Memory B cell (primary cell): ENCODE data around the gene NDUFB4.
"Not testable (repeated sequence)": the region's sequence is repeated elsewhere in the genome, so short reads cannot be mapped to it uniquely, and the experiment has no call there.

Experiments used
- ATAC-seq: fragments of 150-1000 bp; cut with Tn5 transposase; 2 replicates; pipeline ENCODE4 v1.10.0; 2021; ENCODE audit warnings: low read depth, mild to moderate bottlenecking, moderate library complexity
- DNase-seq, 2 donors: peaks; one replicate each; pipeline ENCODE4 v3.0.0; 2022; ENCODE audit warnings: low spot score in 2 of 2
- H3K27ac Mint-ChIP-seq: one replicate; pipeline ENCODE4 v1.8.0; 2022; ENCODE audit warnings: mild to moderate bottlenecking, moderate library complexity, mixed read lengths
- H3K27me3 Mint-ChIP-seq: one replicate; pipeline ENCODE4 v1.8.0; 2022; ENCODE audit warnings: mixed read lengths
- H3K36me3 Mint-ChIP-seq: one replicate; pipeline ENCODE4 v1.8.0; 2022; ENCODE audit warnings: mild to moderate bottlenecking, mixed read lengths
- H3K4me1 Mint-ChIP-seq: one replicate; pipeline ENCODE4 v1.8.0; 2022; ENCODE audit warnings: mixed read lengths
- H3K4me3 Mint-ChIP-seq: one replicate; pipeline ENCODE4 v1.8.0; 2022; ENCODE audit warnings: mild to moderate bottlenecking, moderate library complexity, mixed read lengths
- H3K9me3 Mint-ChIP-seq: one replicate; pipeline ENCODE4 v1.8.0; 2022; ENCODE audit warnings: mixed read lengths

NDUFB4 gene

DNA sequence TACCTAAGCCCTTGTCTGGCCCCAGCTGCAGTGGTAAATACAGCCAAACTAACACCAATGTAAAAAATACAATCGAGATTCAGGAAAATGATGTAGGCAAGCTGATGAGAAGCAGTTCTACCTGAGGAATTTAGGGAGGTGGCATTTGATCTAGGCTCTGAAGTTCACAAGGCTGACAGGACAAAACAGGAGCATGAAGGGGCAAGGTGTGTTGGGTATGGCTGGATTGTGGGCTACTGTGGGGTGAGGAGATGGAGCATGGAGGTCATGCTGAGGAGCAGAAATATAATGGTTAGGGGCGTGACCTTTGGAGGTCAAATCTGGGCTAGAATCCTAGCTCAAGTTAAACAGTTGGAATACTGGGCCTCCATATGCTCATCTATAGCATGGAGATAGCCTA, 6.5 kb downstream of the NDUFB4 start:
- H3K9me3 Mint-ChIP-seq, result no peaks in the 10 kb centered on the region
- H3K27ac Mint-ChIP-seq, result no peak overlapping the region
- H3K27me3 Mint-ChIP-seq, result no peaks in the 10 kb centered on the region
- H3K4me1 Mint-ChIP-seq, result peaks cover 5% of the 10 kb centered on the region
- H3K36me3 Mint-ChIP-seq, result peaks cover 8% of the 10 kb centered on the region
- H3K4me3 Mint-ChIP-seq, result no peak overlapping the region
- DNase-seq (no peak), ATAC-seq (no peak)

DNA sequence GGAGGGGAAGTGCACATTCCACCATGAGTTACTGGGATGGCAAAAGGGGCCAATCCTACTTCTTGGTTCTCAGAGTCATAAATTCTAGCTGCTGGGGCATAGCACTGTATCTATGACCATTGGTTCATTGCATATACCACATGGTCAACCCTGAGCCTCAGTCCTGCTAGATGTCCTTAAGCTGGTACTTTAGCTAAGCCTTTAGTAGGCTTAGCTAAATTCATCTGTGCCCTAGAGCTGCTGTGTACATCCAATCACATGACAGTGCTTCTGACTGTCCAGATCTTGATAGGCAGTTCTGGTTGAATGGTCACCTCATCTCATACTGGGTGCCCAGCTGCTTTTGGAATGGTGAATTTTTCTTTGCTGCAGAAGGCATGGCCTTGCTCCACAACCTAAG, 8.2 kb downstream of the NDUFB4 start:
- DNase-seq (no peak), ATAC-seq (no peak)
- Mint-ChIP-seq H3K4me1 (no peaks in the 10 kb centered on the region), H3K9me3 (no peaks in the 10 kb centered on the region), H3K27ac (no peak overlapping the region), H3K27me3 (no peaks in the 10 kb centered on the region), H3K4me3 (no peak overlapping the region), H3K36me3 (peaks cover 8% of the 10 kb centered on the region)

DNA sequence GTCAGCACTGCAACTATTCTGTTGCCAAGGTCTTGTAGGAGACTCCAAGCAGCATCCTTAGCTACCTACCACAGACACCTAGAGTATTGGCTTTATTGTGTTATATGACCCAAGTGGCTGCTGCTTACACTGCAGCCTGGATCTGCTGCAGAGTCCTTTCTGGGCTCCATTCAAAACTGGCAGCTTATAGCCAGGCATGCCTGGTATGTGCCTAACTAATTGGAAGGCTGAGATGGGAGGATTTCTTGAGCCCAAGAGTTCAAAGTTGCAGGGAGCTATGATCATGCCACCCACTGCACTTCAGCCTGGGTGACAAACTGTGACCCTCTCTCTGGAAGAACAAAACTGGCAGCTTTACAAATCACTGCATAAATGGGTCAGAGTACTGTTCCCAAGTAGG, 8.6 kb downstream of the NDUFB4 start:
- Mint-ChIP-seq H3K4me3 (no peak overlapping the region), H3K36me3 (peaks cover 8% of the 10 kb centered on the region), H3K4me1 (no peaks in the 10 kb centered on the region), H3K9me3 (peaks cover 2% of the 10 kb centered on the region), H3K27ac (no peak overlapping the region), H3K27me3 (peaks cover 2% of the 10 kb centered on the region)
- DNase-seq (no peak), ATAC-seq (no peak)

DNA sequence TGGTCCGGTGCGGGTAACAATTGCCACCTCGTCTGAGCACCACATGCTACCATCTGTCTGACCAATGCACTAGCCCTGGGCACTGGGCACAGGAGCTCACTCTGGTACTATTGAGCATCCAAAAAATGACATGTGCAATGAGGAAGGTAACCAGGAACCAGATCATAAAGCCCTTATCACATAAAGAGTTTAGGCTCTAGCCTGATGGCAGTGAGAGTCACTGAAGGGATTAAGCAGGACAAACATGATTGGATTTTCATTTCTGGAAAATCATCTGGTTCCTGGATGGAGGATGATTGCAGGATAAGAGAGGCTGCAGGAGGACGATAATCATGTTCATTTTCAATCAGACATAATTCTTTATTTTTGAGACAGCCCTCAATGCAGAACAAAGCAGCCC, 12.4 kb downstream of the NDUFB4 start:
- peaks cover 2% of the 10 kb centered on the region for H3K9me3 Mint-ChIP-seq
- no peaks in the 10 kb centered on the region for H3K4me1 Mint-ChIP-seq
- DNase-seq (no peak), ATAC-seq (no peak)
- H3K27ac Mint-ChIP-seq, result no peak overlapping the region
- no peaks in the 10 kb centered on the region for H3K36me3 Mint-ChIP-seq
- peaks cover 5% of the 10 kb centered on the region for H3K27me3 Mint-ChIP-seq
- H3K4me3 Mint-ChIP-seq, result no peak overlapping the region

DNA sequence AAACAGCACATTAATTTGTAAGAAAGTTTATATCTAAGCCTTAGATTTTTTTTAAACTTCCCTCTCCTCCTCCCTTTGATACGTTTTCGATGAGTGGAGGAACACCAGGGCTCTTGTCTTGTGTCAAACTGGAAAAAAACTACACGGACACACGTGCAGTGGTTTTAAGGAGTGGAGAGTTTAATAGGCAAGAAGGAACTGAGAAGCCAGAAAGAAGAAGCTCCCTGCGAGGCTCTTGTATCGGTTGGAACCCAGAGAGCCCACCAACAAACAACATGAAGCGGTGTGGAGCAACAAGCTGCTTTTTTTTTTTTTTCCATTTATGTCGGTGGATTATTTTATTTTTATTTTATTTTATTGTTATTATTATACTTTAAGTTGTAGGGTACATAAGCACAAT, 18.6 kb downstream of the NDUFB4 start:
- DNase-seq, result no peak
- H3K4me3 Mint-ChIP-seq, result no peak overlapping the region
- peaks cover 5% of the 10 kb centered on the region for H3K27me3 Mint-ChIP-seq
- H3K9me3 Mint-ChIP-seq, result no peaks in the 10 kb centered on the region
- ATAC-seq, result peak; percentile 31
- no peak overlapping the region for H3K27ac Mint-ChIP-seq
- H3K36me3 Mint-ChIP-seq, result no peaks in the 10 kb centered on the region
- H3K4me1 Mint-ChIP-seq, result peaks cover 2% of the 10 kb centered on the region

DNA sequence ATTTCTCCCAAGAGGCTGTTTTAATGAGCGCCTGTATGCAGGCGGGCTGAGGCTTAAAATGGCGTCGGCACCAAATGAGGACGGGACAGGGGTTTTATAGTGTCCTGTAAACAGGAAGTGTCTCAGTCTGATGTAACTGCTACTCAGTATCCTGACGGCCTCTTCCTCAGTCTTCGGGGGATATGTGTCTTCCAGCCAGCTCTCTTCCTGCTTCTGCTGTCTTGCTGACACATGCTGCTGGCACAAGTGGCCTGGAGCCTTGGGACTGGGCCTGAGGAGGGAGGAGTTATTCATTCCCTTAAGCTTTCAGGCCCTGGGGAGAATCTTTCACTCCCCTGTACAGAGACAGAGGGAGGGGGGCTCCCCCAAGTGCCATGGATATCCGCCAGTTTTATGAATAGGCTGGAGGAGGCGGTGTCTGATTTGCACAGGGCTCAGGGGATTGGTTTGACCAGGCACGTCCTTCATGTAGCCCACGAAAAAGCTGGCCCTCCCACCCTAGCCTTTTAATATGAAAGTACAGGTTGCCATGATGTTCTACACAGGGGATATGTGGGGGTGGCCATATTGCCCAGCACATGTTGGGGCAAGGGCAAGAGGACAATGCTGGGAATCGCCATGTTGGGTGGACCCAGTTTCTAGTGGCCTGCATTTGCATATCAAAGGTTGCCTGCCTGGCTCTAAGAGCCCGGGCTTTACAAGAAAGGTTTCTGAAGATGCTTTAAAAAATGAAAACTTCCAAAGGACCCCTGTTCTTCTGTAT, 19.9 kb downstream of the NDUFB4 start:
- ATAC-seq (peak; percentile 29), DNase-seq (no peak)
- peaks cover 2% of the 10 kb centered on the region for H3K27me3 Mint-ChIP-seq
- H3K27ac Mint-ChIP-seq, result no peak overlapping the region
- H3K9me3 Mint-ChIP-seq, result no peaks in the 10 kb centered on the region
- H3K4me3 Mint-ChIP-seq, result peak overlapping the region; percentile 24
- no peaks in the 10 kb centered on the region for H3K36me3 Mint-ChIP-seq
- peaks cover 2% of the 10 kb centered on the region for H3K4me1 Mint-ChIP-seq

DNA sequence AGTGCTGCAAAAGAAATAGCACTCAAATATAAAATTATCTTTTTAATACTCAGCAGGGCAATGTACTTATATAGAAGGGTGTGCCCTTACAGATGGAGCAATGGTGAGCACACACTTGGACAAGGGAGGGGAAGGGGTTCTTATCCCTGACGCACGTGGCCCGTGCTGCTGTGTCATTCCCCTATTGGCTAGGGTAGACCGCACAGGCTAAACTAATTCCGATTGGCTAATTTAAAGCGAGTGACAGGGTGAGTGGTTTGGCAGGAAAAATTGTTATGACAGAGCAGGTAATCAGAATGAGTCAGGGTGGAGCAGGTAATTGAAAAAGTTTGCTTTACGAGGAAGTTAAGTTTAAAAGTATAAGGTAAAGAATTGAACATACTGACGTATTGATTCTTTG, 20.6 kb downstream of the NDUFB4 start:
- not testable (repeated sequence) for ATAC-seq, H3K36me3 Mint-ChIP-seq, H3K27ac Mint-ChIP-seq, H3K9me3 Mint-ChIP-seq, H3K27me3 Mint-ChIP-seq, DNase-seq, H3K4me1 Mint-ChIP-seq, H3K4me3 Mint-ChIP-seq

DNA sequence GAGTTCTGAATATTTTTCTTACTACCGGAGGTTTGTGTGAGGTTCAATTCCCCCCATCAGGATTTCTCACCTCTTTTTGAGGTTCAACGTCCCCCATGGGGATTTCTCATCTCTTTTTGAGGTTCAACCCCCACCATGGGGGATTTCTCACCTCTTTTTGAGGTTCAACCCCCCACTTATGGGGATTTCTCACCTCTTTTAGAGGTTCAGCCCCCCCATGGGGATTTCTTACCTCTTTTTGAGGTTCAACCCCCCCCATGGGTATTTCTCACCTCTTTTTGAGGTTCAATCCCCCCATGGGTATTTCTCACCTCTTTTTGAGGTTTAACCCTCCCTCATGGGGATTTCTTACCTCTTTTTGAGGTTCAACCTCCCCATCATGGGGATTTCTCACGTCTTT, 26.3 kb downstream of the NDUFB4 start:
- Mint-ChIP-seq H3K4me3 (no peak overlapping the region), H3K9me3 (peaks cover 14% of the 10 kb centered on the region), H3K36me3 (peaks cover 10% of the 10 kb centered on the region), H3K27ac (no peak overlapping the region), H3K27me3 (peaks cover 6% of the 10 kb centered on the region), H3K4me1 (peaks cover 2% of the 10 kb centered on the region)
- ATAC-seq (no peak), DNase-seq (no peak)

DNA sequence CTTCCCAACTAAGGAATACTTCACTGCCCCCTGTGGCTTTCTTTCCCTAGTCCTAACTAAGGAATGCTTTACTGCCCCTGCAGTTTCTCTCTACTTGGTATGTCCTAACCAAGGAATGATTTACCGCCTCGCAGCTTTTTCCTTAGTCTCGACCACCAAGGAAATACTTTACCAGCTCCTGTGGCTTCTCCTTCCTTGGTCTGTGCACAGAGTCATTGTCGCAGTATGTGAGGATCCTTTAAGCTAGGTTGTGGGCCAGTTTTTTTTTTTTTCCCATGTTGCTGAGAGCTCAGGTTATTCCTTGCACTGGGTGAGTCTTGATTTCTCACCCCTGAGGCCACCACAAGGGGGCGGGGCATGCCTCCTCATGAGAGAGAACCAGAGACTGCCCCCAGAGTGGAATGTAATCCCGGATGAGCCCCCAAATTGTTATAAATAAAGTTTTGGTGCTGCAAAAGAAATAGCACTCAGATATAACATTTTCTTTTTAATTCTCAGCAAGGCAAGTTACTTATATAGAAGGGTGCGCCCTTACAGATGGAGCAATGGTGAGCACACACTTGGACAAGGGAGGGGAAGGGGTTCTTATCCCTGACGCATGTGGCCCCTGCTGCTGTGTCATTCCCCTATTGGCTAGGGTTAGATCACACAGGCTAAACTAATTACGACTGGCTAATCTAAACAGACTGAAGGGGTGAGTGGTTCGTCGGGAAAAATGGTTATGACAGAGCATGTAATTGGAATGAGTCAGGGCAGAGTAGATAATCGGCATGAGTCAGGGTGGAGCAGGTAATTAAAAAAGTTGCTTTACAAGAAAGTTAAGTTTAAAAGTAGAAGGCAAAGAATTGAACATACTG, 27.0 kb downstream of the NDUFB4 start:
- no peak for ATAC-seq
- H3K36me3 Mint-ChIP-seq, result peaks cover 10% of the 10 kb centered on the region
- peaks cover 6% of the 10 kb centered on the region for H3K27me3 Mint-ChIP-seq
- peaks cover 2% of the 10 kb centered on the region for H3K4me1 Mint-ChIP-seq
- no peak overlapping the region for H3K4me3 Mint-ChIP-seq
- no peak overlapping the region for H3K27ac Mint-ChIP-seq
- DNase-seq, result no peak
- peaks cover 14% of the 10 kb centered on the region for H3K9me3 Mint-ChIP-seq

DNA sequence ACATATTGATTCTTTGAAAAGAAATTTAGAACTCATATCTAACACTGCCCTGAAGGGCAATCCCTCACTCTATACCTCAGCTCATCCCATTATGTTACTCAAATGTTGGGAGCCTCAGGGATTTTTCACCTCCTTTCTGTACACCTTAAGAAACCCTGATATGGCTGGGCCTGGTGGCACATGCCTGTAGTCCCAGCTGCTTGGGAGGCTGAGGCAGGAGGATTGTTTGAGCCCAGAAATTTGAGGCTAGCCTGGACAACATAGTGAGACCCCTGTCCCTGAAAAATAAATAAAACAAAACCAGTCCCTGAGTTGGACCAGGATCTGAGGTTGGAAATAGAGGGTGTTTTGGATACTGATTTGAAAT, 27.6 kb downstream of the NDUFB4 start:
- Mint-ChIP-seq H3K9me3 (peaks cover 14% of the 10 kb centered on the region), H3K4me3 (no peak overlapping the region), H3K27me3 (peaks cover 6% of the 10 kb centered on the region), H3K4me1 (peaks cover 2% of the 10 kb centered on the region), H3K36me3 (peaks cover 10% of the 10 kb centered on the region), H3K27ac (no peak overlapping the region)
- DNase-seq (no peak), ATAC-seq (no peak)

DNA sequence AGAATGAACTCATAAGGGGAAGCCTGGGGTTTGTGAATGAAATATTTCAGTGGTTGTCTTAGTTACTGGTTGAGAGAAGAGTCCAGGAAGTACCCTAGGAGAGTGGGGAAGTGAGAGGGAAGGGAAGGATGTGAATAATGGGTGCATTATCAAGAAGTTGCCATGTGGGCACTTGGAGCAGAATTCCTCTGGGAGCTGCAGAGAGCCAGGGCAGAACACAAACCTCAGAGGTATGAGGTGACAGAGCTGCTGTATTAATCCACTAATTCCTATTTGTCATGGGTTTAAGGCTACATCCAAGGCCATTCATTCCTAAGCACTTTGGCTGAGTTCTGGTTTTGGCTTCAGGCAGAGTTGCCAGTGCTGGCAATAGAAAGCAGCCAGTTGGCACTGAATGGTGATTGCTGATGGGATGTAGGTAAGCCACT, 29.0 kb downstream of the NDUFB4 start:
- H3K9me3 Mint-ChIP-seq, result peaks cover 16% of the 10 kb centered on the region
- no peak overlapping the region for H3K27ac Mint-ChIP-seq
- ATAC-seq, result no peak
- no peak for DNase-seq
- H3K27me3 Mint-ChIP-seq, result peaks cover 6% of the 10 kb centered on the region
- H3K4me3 Mint-ChIP-seq, result no peak overlapping the region
- peaks cover 10% of the 10 kb centered on the region for H3K36me3 Mint-ChIP-seq
- peaks cover 2% of the 10 kb centered on the region for H3K4me1 Mint-ChIP-seq

DNA sequence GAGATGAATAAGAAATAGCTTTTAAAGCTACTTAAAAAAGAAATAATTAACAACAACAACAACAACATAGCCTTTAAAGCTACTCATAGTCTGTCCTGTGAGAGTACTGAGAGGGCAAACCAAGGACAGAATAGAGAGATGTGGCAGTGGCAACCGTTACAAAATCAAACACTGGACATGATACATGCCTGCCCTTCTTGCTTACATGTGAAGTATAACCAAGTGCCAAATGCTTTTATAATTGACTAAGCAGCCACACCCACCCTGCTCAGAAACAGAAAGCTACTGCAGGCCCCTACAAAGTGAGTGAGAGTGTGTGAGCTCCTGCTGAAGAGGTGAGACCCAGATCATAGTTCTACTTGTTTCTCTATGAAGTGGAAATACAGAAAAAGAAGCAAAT, 38.4 kb downstream of the NDUFB4 start:
- Mint-ChIP-seq H3K27ac (no peak overlapping the region), H3K4me1 (peaks cover 2% of the 10 kb centered on the region)

DNA sequence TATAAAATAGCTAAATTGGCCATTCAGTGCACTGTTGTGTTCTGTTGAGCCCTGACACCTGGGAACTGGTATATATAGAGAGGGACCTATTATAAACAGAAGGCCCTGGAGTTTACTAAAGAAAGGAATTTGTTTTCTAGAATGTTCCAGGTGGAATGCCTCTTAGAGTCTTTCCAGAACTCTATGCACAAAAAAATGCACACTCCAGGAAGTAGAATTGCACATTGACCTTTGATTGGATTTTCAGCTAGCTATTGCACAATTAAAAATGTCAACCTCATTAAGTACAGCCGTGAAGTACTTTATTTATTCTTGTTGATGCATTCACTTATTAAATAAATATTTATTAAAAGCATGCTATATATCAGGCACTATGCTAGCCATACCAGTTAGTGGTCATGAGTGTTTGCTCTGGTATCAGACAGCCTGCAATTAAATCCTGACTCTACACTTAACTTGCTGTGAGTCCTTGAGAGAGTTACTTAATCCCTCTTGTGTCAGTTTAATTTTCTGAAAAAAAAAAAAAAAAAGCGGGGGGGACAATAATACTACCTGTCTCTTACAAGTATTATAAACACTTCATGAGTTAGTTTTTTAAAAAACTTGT, 40.8 kb downstream of the NDUFB4 start:
- peaks cover 3% of the 10 kb centered on the region for H3K9me3 Mint-ChIP-seq

More for the DNA sequence above, 38.4 kb downstream of the NDUFB4 start:
- Mint-ChIP-seq H3K27me3 (peaks cover 3% of the 10 kb centered on the region), H3K36me3 (peaks cover 9% of the 10 kb centered on the region), H3K4me3 (no peak overlapping the region), H3K9me3 (peaks cover 8% of the 10 kb centered on the region)
- no peak for DNase-seq
- ATAC-seq, result no peak

DNA sequence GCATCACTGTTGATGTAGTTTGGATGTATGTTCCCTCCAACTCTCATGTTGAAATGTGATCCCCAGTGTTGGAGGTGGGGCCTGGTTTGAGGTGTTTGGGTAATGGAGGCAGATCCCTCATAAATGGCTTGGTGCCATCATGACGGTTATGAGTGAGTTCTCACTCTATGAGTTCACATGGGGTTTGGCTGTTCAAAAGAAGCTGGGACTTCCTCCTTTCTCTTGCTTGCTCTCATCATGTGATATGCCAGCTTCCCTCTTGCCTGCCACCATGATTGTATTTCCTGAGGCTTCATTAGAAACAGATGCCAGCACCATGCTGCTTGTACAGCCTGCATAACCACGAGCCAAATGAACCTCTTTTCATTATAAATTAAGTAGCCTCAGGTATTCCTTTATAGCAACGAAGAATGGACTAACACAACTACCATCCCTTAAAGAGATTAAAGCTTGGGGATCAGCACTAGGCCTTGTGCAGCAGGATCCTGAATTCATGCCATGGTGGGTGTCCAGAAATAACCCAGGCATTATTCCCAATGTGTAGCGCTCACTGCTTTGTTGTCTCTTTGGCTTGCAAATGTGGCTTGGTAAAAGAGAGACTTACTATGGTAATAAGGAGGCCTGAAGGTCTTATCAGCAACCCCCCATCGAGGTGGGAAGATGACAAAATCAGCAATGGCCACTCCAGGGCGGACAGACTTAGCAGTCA, 41.9 kb downstream of the NDUFB4 start:
- DNase-seq (no peak), ATAC-seq (no peak)
- Mint-ChIP-seq H3K4me3 (no peak overlapping the region), H3K36me3 (peaks cover 9% of the 10 kb centered on the region), H3K9me3 (peaks cover 3% of the 10 kb centered on the region), H3K27ac (no peak overlapping the region), H3K4me1 (peaks cover 2% of the 10 kb centered on the region), H3K27me3 (peaks cover 2% of the 10 kb centered on the region)

More for the DNA sequence above, 40.8 kb downstream of the NDUFB4 start:
- Mint-ChIP-seq H3K27me3 (no peaks in the 10 kb centered on the region), H3K4me1 (peaks cover 2% of the 10 kb centered on the region), H3K36me3 (peaks cover 9% of the 10 kb centered on the region), H3K4me3 (no peak overlapping the region), H3K27ac (no peak overlapping the region)
- DNase-seq (no peak), ATAC-seq (no peak)
